Fibroblast of mammary gland (primary cell): ENCODE measurements around the gene FAR2.

Experiments used
- DNase-seq: peaks from one replicate; pipeline ENCODE4 v3.0.0-alpha.2; 2010; ENCODE audit warnings: low read depth
- H3K4me3 ChIP-seq: 2 replicates; pipeline ENCODE4 v1.5.1; 2011; ENCODE audit warnings: low read depth, mild to moderate bottlenecking, low read length, moderate library complexity; ENCODE audit not compliant: control insufficient read depth
- CTCF ChIP-seq: conservative IDR thresholded peaks from 2 replicates; pipeline ENCODE4 v1.5.1; 2011; ENCODE audit warnings: low read depth, low read length, inconsistent platforms; ENCODE audit not compliant: control insufficient read depth, insufficient read depth

The FAR2 gene

GRCh38 chr12:29146196-29146595 lies 2.9 kb upstream of the FAR2 start:
- no peak for DNase-seq
- H3K4me3 ChIP-seq = no peak overlapping the region
- TF ChIP-seq CTCF = no peak

GRCh38 chr12:29147731-29148595 lies 1.1 kb upstream of the FAR2 start:
- no peak for TF ChIP-seq CTCF
- DNase-seq = peak; percentile 64
- H3K4me3 ChIP-seq = peak overlapping the region; percentile 84

GRCh38 chr12:29148596-29148910 lies 525 bp upstream of the FAR2 start:
- H3K4me3 ChIP-seq = peak overlapping the region; percentile 84
- no peak for TF ChIP-seq CTCF
- DNase-seq = peak; percentile 41

- peak overlapping the region; percentile 84 for H3K4me3 ChIP-seq
- DNase-seq = no peak
- no peak for TF ChIP-seq CTCF
These were observed 708 bp downstream of the FAR2 start for GRCh38 chr12:29149691-29150281.

- H3K4me3 ChIP-seq = no peak overlapping the region
- TF ChIP-seq CTCF = no peak
- no peak for DNase-seq
These were observed 1.4 kb downstream of the FAR2 start for GRCh38 chr12:29150462-29150861.

- no peak for TF ChIP-seq CTCF
- H3K4me3 ChIP-seq = no peak overlapping the region
- DNase-seq = no peak
These were observed 3.3 kb downstream of the FAR2 start for GRCh38 chr12:29152223-29152868.
